Natural killer cell (primary cell): ENCODE data around the gene RNF111. TPM values are rescaled to one million over a fixed set of nuclear protein-coding genes. Genes with fewer than 3 reads are reported as not detected.

Experiments
- ATAC-seq, 3 donors: fragments of 150-1000 bp in 2 of 3; fragments of 200-7000 bp in 1 of 3; cut with Tn5 transposase; 1 replicate in 1 of 3; 2 replicates in 2 of 3; pipeline ENCODE4 v1.10.0; 2021; ENCODE audit warnings: mild to moderate bottlenecking in 2 of 3, moderate library complexity in 2 of 3
- DNase-seq, 2 donors: peaks; one replicate each; pipeline versions ENCODE4 v3.0.0 to v3.0.0-alpha.2; 2013 to 2021; ENCODE audit warnings: mixed read lengths in 1 of 2
- H3K27ac ChIP-seq: one replicate; pipeline ENCODE4 v1.5.1; 2013; ENCODE audit warnings: mild to moderate bottlenecking, low read length
- H3K27me3 ChIP-seq: one replicate; pipeline ENCODE4 v1.6.1; 2013; ENCODE audit warnings: low read length; ENCODE audit not compliant: control insufficient read depth, insufficient read depth
- H3K36me3 ChIP-seq: one replicate; pipeline ENCODE4 v1.6.1; 2013; ENCODE audit warnings: low read length; ENCODE audit not compliant: control insufficient read depth, insufficient read depth
- H3K4me1 ChIP-seq: one replicate; pipeline ENCODE4 v1.6.1; 2013; ENCODE audit warnings: low read length; ENCODE audit not compliant: control insufficient read depth, insufficient read depth
- H3K4me3 ChIP-seq: one replicate; pipeline ENCODE4 v1.5.1; 2013; ENCODE audit warnings: low read length
- H3K9me3 ChIP-seq: one replicate; pipeline ENCODE4 v1.6.1; 2013; ENCODE audit warnings: low read length; ENCODE audit not compliant: control insufficient read depth, insufficient read depth
- H3K27ac Mint-ChIP-seq, 2 donors: one replicate each; pipeline ENCODE4 v1.8.0; 2022; ENCODE audit warnings: mild to moderate bottlenecking in 2 of 2, mixed read lengths in 2 of 2, moderate library complexity in 1 of 2
- H3K27me3 Mint-ChIP-seq, 2 donors: one replicate each; pipeline ENCODE4 v1.8.0; 2022; ENCODE audit warnings: low read depth in 2 of 2, mixed read lengths in 2 of 2
- H3K36me3 Mint-ChIP-seq: one replicate; pipeline ENCODE4 v1.8.0; 2022; ENCODE audit warnings: mixed read lengths
- H3K4me1 Mint-ChIP-seq, 2 donors: one replicate each; pipeline ENCODE4 v1.8.0; 2022; ENCODE audit warnings: mixed read lengths in 2 of 2
- H3K4me3 Mint-ChIP-seq: one replicate; pipeline ENCODE4 v1.8.0; 2022; ENCODE audit warnings: mild to moderate bottlenecking, moderate library complexity, mixed read lengths
- H3K9me3 Mint-ChIP-seq, 2 donors: one replicate each; pipeline ENCODE4 v1.8.0; 2022; ENCODE audit warnings: mixed read lengths in 2 of 2
- CTCF ChIP-seq: fragments of 200-600 bp; IDR thresholded peaks from one replicate; pipeline ENCODE4 v1.8.0; 2022; ENCODE audit warnings: antibody characterized with exemption
- WGBS: methylation state at CpG from one replicate; pipeline ENCODE4 v1.1.7; 2013; ENCODE audit warnings: missing lambda C conversion rate; ENCODE audit not compliant: insufficient coverage; 5-methylcytosine and 5-hydroxymethylcytosine counted together
- intact Hi-C: fragments of 100-400 bp; cut with micrococcal nuclease; formaldehyde crosslinking; loops from one replicate; pipeline ENCODE4 v1.14.2; 2022
- total RNA-seq, 4 donors: library from RNA; stranded (reverse); fragments of 120-200 nt in 1 of 4; gene quantifications; one replicate each; pipeline versions ENCODE4 v1.2.3 to v1.2.4, GENCODE V29; 2013 to 2022

The RNF111 gene
- total RNA-seq, 3 donors from 2014 or later (not counting 1 experiment from before 2014, with no cell fraction given): 39.4 to 53.1 (median 46.0) TPM

DNA sequence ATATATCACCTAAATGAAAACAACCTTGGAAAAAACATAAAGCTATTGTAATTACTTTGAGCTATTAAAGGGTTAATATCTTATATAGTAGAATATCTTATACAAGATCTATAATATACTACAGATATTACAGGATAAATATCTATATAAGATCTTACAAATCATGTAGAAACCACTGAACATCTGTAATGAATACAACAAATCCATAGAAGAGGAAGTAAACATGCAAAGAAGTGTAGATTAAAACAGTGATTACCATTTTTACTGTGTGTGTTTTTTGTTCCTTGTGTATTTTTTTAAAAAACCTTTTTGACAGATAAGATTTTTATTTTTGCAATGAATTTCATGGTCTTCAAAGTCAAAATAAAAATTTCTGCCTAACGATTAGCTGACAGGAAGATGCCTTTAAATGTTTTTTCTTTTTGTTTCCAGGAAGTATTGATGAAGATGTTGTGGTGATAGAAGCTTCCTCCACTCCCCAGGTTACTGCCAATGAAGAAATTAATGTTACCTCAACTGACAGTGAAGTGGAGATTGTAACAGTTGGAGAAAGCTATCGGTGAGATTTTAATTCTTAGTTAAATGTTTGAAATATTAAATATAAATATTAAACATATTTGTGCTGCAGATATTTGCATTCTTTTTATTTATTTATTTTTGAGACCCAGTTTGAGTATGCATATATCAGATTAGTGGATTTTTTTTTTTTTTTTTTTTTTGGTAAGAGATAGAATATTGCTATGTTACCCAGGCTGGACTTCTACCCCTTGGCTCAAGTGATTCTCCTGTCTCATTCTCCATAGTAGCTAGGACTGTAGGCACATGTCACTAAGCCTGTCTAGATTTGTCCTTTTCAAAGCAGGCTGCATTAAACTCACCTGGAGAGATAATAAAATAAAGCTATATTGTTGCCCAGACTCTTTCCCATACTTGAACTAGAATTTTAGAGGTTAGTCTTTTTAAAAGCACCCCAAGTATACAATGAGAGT lies 64.7 kb downstream of the RNF111 start:
- H3K36me3 ChIP-seq: peaks cover 38% of the 10 kb centered on the region
- TF ChIP-seq CTCF: no peak
- Mint-ChIP-seq H3K9me3 (no peaks in the 10 kb centered on the region), H3K27me3 (no peaks in the 10 kb centered on the region), H3K4me3 (peak overlapping the region; percentile 7), H3K4me1 (peaks cover 14 to 18% of the 10 kb centered on the region in 2 donors), H3K27ac (peak overlapping the region; percentile 28 to 47), H3K36me3 (no peaks in the 10 kb centered on the region)
- WGBS: no CpG with 5 or more reads among the region's 2 CpGs
- intact Hi-C loops: no loop called here
- no peaks in the 10 kb centered on the region for H3K4me1 ChIP-seq
- H3K4me3 ChIP-seq: no peak overlapping the region
- H3K9me3 ChIP-seq: no peaks in the 10 kb centered on the region
- no peak overlapping the region for H3K27ac ChIP-seq
- ATAC-seq (no peak), DNase-seq (peak in 1 of 2 donors; percentile 6)
- H3K27me3 ChIP-seq: no peaks in the 10 kb centered on the region

GRCh38 chr15:59052915-59053407 lies 65.5 kb downstream of the RNF111 start:
- TF ChIP-seq CTCF: no peak
- H3K4me1 ChIP-seq: no peaks in the 10 kb centered on the region
- Mint-ChIP-seq H3K9me3 (no peaks in the 10 kb centered on the region), H3K36me3 (no peaks in the 10 kb centered on the region), H3K27ac (peak overlapping the region in 1 of 2 donors; percentile 47), H3K4me3 (no peak overlapping the region), H3K27me3 (no peaks in the 10 kb centered on the region), H3K4me1 (peaks cover 14 to 18% of the 10 kb centered on the region in 2 donors)
- H3K27me3 ChIP-seq: no peaks in the 10 kb centered on the region
- H3K4me3 ChIP-seq: no peak overlapping the region
- H3K9me3 ChIP-seq: no peaks in the 10 kb centered on the region
- DNase-seq (no peak), ATAC-seq (no peak)
- intact Hi-C loops: no loop called here
- 100% methylated on average over 1 of the region's 3 CpGs for WGBS
- no peak overlapping the region for H3K27ac ChIP-seq
- H3K36me3 ChIP-seq: peaks cover 46% of the 10 kb centered on the region

DNA sequence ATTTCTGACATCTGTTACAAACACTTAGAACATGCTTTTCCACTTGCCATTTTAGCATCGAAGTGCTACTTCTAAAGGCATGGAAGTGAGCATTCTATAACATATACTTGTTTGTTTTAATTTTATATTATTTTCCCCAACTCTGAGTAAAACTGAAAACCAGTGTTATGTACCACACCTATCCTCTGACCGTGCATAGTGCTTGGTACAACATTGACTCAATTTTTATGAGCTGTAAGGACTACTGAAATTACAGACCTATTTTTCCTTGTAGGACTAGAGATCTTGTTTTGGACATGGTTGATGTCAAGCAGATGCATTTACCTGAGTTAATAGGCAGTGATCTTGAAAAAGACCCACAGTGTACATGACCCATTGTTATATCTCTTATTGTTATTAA lies 66.0 kb downstream of the RNF111 start:
- Mint-ChIP-seq H3K27ac (peak overlapping the region in 1 of 2 donors; percentile 47), H3K9me3 (no peaks in the 10 kb centered on the region), H3K4me1 (peaks cover 9 to 18% of the 10 kb centered on the region in 2 donors), H3K27me3 (no peaks in the 10 kb centered on the region), H3K4me3 (no peak overlapping the region), H3K36me3 (peaks cover 3% of the 10 kb centered on the region)
- intact Hi-C loops: no loop called here
- no peak overlapping the region for H3K4me3 ChIP-seq
- no peak for ATAC-seq
- H3K36me3 ChIP-seq: peaks cover 51% of the 10 kb centered on the region
- no peaks in the 10 kb centered on the region for H3K27me3 ChIP-seq
- H3K4me1 ChIP-seq: no peaks in the 10 kb centered on the region
- H3K27ac ChIP-seq: no peak overlapping the region
- H3K9me3 ChIP-seq: no peaks in the 10 kb centered on the region
- TF ChIP-seq CTCF: no peak
- 86% methylated on average over 1 of the region's 2 CpGs for WGBS
- DNase-seq: no peak
